Inflammatory macrophage treated with lipopolysaccharide for 4 hours (primary cell): ENCODE measurements around the gene TMEM198.

ENCODE experiments used
- DNase-seq: peaks from one replicate; pipeline ENCODE4 v3.0.0-alpha.2; 2020

TMEM198 gene

GRCh38 chr2:219563271-219563928 lies 19.6 kb downstream of the TMEM198 start:
- no peak for DNase-seq

- no peak for DNase-seq
Measured at GRCh38 chr2:219565130-219566080, 21.6 kb downstream of the TMEM198 start.

- no peak for DNase-seq
Measured at GRCh38 chr2:219566640-219567039, 22.8 kb downstream of the TMEM198 start.

GRCh38 chr2:219567131-219567530 lies 23.3 kb downstream of the TMEM198 start:
- DNase-seq: no peak

GRCh38 chr2:219567791-219568361 lies 24.0 kb downstream of the TMEM198 start:
- DNase-seq: no peak

GRCh38 chr2:219569041-219569440 lies 25.2 kb downstream of the TMEM198 start:
- no peak for DNase-seq

GRCh38 chr2:219569635-219570034 lies 25.8 kb downstream of the TMEM198 start:
- no peak for DNase-seq

- no peak for DNase-seq
Measured at GRCh38 chr2:219570194-219570923, 26.5 kb downstream of the TMEM198 start.

GRCh38 chr2:219570924-219571310 lies 27.1 kb downstream of the TMEM198 start:
- no peak for DNase-seq

- DNase-seq: no peak
Measured at GRCh38 chr2:219571311-219572236, 27.7 kb downstream of the TMEM198 start, which contains the start of gene OBSL1. Gene OBSL1 (minus strand): TSS chr2:219571539. CDS start chr2:219571232, 307 bp downstream.

- no peak for DNase-seq
Measured at GRCh38 chr2:219572237-219573001, 28.6 kb downstream of the TMEM198 start, which contains the start of gene INHA. Gene INHA (plus strand): TSS chr2:219572310. CDS start chr2:219572375, 65 bp downstream.

GRCh38 chr2:219573166-219573565 lies 29.3 kb downstream of the TMEM198 start:
- no peak for DNase-seq

- no peak for DNase-seq
Measured at GRCh38 chr2:219574484-219575311, 30.9 kb downstream of the TMEM198 start.

GRCh38 chr2:219575566-219576504 lies 32.0 kb downstream of the TMEM198 start:
- no peak for DNase-seq

- DNase-seq: no peak
Measured at GRCh38 chr2:219576505-219577388, 32.9 kb downstream of the TMEM198 start.

- peak; percentile 78 for DNase-seq
Measured at GRCh38 chr2:219578811-219579613, 35.2 kb downstream of the TMEM198 start.

GRCh38 chr2:219581346-219581745 lies 37.5 kb downstream of the TMEM198 start:
- no peak for DNase-seq
